ENCODE results near the gene TMSB4X.
A peak's percentile ranks its signal among the peaks of the same experiment; 100 is the strongest.
"Not testable (repeated sequence)": the region's sequence is repeated elsewhere in the genome, so short reads cannot be mapped to it uniquely, and the experiment has no call there.

The TMSB4X gene

GRCh38 chrX:12955882-12956703 lies 18.8 kb upstream of the TMSB4X start:
- peak in 1 of 2 experiments; percentile 1 for DNase-seq

GRCh38 chrX:12956704-12957534 lies 18.0 kb upstream of the TMSB4X start:
- DNase-seq: peak in 1 of 2 experiments; percentile 55

GRCh38 chrX:12958059-12958458 lies 16.9 kb upstream of the TMSB4X start:
- DNase-seq: no peak

DNA sequence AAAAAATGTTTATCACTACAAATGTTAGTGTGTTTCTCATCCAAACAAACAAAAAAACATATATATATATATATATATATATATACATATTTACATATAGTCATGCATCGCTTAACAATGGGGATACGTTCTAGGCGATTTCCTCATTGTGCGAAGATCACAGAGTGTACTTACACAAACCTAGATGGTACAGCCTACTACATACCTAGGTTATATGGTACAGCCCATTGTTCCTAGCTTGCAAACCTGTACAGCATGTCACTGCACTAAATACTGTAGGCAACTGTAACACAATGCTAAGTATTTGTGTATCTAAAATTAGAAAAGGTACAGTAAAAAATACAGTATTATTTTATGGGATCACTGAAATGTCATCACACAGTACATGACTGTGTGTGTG lies 16.4 kb upstream of the TMSB4X start:
- no peak for DNase-seq

DNA sequence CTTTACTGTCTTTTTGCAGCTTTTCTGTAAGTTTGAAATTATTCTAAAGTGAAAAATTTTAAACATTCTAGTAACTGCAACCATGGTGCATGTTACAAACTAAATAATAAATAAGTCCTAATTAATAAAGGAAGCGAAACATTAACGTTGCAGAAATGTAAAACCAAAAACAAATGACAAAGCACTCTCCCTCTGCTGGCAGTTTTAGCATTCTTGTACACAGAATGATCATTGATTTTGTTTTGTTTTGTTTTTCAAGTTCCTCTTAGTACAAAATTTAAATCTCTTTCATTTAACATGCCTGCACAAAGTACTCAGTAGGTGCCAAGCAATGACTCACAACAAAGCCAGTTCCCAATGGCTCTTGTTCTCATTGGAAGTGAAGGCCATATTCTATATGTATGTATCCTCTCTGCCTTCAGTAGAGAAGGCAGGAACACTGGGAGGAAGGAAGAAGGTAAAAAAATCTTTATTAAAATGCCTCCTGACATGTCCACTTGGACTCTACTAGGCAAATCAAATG lies 13.7 kb upstream of the TMSB4X start:
- DNase-seq: no peak

- no peak for DNase-seq
Observed at GRCh38 chrX:12962041-12962504, 12.8 kb upstream of the TMSB4X start.

DNA sequence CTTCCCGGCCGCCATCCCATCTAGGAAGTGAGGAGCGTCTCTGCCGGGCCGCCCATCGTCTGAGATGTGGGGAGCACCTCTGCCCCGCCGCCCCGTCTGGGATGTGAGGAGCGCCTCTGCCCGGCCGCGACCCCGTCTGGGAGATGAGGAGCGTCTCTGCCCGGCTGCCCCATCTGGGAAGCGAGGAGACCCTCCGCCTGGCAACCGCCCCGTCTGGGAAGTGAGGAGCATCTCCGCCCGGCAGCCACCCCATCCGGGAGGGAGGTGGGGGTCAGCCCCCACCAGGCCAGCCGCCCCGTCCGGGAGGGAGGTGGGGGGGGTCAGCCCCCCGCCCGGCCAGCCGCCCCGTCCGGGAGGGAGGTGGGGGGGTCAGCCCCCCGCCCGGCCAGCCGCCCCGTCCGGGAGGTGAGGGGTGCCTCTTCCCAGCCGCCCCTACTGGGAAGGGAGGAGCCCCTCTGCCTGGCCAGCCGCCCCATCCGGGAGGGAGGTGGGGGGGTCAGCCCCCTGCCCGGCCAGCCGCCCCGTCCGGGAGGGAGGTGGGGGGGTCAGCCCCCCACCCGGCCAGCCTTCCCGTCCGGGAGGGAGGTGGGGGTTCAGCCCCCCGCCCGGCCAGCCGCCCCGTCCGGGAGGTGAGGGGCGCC lies 11.6 kb upstream of the TMSB4X start:
- not testable (repeated sequence) for DNase-seq

- no peak for DNase-seq
Observed at GRCh38 chrX:12965131-12965940, 9.6 kb upstream of the TMSB4X start.

GRCh38 chrX:12966151-12966550 lies 8.8 kb upstream of the TMSB4X start:
- no peak for DNase-seq

DNA sequence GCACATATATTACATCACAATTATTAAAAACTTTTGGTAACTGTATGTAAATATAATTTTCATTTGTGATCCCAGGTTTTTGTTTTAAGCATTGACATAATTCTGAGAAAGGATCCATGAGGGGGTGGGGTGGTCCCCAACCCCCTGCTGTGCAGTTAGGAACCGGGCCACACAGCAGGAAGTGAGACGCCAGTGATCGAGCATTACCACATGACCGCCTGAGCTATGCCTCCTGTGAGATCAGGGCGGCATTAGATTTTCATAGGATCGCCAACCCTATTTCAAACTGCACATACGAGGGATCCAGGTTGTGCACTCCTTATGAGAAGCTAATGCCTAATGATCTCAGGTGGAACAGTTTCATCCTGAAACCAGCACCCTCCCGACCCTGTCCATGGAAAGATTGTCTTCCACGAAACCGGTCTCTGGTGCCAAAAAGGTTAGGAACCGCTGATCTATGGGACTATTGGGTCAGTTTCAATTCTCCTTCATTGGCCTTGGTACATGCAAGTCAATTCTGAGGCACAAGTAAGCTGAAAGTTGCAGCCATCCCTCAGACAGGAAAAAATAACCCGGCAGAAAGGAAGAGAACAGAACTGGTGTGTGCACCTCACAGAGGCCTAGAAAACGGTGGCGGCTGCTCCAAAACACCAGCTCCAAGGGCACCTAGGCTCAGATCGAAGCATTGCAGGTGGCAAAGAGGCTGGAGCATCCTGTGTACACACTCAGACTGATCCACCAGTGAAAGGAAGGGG lies 7.0 kb upstream of the TMSB4X start:
- no peak for DNase-seq

DNA sequence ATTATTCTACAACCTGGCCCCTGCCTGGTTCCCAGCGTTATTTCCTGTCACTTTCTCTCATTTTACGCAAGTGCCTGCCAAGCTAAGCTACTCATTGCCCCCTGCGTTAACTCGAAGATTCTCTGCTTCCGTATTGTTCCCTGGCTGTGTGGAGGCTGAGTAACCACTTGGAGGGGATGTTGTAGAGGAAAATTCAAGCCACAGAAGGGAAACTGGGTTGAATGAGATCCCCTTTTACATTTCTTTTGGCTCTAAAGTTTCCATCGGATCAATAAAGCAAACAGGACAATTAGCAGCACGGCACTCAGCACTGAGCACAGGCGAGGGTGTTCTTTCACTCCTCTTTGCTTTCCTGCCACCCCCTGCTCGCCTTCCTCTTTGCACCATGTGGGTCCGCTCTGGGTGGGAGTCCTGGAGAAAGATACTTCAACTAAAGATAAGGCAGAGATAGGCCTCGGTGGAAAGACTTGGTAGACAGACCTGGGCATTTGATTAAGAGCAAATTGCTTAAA lies 4.2 kb upstream of the TMSB4X start:
- no peak for DNase-seq

DNA sequence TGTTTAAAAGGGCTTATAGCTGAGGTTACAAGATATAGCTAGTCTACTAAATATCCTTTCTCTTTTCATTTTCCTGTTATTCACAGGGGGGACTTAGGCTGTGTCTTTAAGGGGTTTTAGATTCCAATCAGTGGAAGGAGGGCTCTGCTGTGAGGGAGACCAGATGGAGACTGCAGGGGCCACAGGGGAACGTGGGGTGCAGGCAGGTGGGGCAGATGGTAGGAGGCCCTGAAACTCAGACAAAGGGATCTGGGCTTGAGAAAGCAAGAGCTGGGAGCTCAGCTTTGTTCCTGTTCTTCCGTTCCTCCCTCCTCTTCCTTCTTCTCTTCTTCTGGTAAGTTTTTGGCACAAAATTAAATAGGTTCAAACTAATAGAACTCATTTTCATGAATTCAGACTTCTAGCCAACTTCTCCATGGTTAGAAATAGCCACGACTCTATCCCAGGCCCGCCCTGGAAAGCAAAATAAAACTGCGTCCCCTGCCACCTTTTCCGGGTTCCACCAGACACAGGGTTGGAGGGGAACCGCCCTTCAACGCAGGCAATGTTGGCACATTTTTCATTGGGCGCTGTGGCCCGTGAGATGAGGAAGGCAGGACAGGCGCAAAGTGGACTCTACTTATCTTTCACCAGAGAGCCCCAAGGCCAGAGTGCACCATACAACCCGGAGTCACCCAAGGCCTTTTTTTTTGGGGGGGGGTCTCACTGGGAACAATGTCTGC lies 3.5 kb upstream of the TMSB4X start:
- no peak for DNase-seq

- no peak for DNase-seq
Observed at GRCh38 chrX:12972243-12972642, 2.7 kb upstream of the TMSB4X start.

GRCh38 chrX:12972878-12973560 lies 1.9 kb upstream of the TMSB4X start:
- no peak for DNase-seq

- no peak for DNase-seq
Observed at GRCh38 chrX:12973561-12974304, 1.2 kb upstream of the TMSB4X start.

GRCh38 chrX:12974305-12974795 lies 560 bp upstream of the TMSB4X start:
- DNase-seq: peak in 1 of 2 experiments; percentile 22

DNA sequence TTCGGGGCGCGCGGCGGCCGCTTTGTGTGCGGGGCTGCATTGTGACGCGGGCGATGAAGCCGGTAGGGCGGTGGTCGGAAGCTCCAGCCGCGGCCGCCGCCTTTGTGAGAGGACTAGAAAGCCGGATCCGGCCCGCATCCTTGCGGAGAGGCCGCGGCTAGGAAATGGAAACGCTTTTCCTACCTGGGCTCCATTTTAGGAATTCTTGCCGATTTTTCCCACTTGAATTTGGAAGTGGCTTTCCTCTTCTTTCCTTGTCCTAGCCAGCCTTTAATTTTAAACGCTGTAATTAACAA lies 708 bp downstream of the TMSB4X start:
- no peak for DNase-seq

GRCh38 chrX:12975991-12976558 lies 1.2 kb downstream of the TMSB4X start:
- DNase-seq: peak in 1 of 2 experiments; percentile 1
